Fibroblast of lung (primary cell): ENCODE results near the gene KERA.

Experiments
- EZH2 ChIP-seq: IDR thresholded peaks from 2 replicates; pipeline ENCODE4 v1.5.1; 2012; ENCODE audit warnings: low read length, control low read depth, mild to moderate bottlenecking; ENCODE audit errors: missing control alignments
- TF ChIP-seq, protein P1 (sequence below), 2 donors: IDR thresholded peaks in 1 of 2; conservative IDR thresholded peaks in 1 of 2; 1 replicate in 1 of 2; 2 replicates in 1 of 2; pipeline ENCODE4 v1.5.1; 2011 to 2012; ENCODE audit warnings: low read length in 2 of 2, control low read depth in 1 of 2, inconsistent platforms in 1 of 2, low read depth in 1 of 2, mild to moderate bottlenecking in 1 of 2

DNA sequence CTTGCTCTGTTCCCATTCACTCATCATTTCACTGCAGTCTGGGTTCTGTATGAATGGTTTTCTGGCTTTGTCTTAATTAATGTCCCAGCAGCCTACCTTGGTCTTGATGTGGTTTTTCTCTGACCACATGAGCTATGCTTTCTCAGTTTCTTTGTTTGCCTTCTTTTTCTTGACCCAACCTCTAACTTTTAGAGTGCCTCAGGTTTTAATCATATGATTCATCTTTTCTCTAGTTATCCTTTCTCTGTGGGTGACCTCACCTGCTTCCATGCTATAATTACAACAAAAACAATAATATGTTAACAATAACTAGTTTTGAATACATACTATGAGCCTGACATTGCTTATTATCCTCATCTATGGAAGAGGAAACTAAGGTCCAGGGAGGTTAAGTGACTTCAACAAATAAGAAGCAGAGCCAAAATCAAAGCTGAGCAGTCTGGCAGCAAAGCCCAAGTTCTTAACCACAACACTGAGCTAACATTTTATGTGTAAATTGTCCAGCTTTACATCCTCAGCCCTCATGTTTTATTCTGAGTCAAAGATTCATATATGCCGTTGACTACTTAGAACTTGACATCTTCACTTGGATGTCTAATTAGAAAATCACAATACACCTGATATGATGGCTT, 48.4 kb downstream of the KERA start:
- TF ChIP-seq EZH2 = no peak
- TF ChIP-seq, protein P1, sequence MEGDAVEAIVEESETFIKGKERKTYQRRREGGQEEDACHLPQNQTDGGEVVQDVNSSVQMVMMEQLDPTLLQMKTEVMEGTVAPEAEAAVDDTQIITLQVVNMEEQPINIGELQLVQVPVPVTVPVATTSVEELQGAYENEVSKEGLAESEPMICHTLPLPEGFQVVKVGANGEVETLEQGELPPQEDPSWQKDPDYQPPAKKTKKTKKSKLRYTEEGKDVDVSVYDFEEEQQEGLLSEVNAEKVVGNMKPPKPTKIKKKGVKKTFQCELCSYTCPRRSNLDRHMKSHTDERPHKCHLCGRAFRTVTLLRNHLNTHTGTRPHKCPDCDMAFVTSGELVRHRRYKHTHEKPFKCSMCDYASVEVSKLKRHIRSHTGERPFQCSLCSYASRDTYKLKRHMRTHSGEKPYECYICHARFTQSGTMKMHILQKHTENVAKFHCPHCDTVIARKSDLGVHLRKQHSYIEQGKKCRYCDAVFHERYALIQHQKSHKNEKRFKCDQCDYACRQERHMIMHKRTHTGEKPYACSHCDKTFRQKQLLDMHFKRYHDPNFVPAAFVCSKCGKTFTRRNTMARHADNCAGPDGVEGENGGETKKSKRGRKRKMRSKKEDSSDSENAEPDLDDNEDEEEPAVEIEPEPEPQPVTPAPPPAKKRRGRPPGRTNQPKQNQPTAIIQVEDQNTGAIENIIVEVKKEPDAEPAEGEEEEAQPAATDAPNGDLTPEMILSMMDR (conservative IDR thresholded peaks at IDR 0.05 in 1 of 2, IDR thresholded peaks at IDR 0.05 in 1 of 2; ENCODE audit: low read depth in 1 of 2, low read length in 2 of 2) = no peak
